Esophagus squamous epithelium (tissue), 5 donors: Measurements from ENCODE around the gene LRG1. TPM values are rescaled to one million over a fixed set of nuclear protein-coding genes. Genes with fewer than 3 reads are reported as not detected.

Experiments
- DNase-seq: peaks from one replicate; lab custom pipeline; 2025; lab: John Stamatoyannopoulos, UW
- H3K27ac ChIP-seq, 4 donors: fragments of 200-600 bp; sonication (generic); one replicate each; pipeline ENCODE4 v1.5.1; 2016 to 2019; ENCODE audit warnings: mild to moderate bottlenecking in 1 of 4
- H3K27me3 ChIP-seq, 4 donors: fragments of 200-600 bp; sonication (generic); 1 replicate in 3 of 4; 2 replicates in 1 of 4; pipeline versions ENCODE4 v1.5.1 to v1.6.0; 2017 to 2021; ENCODE audit warnings: antibody characterized with exemption in 1 of 4
- H3K36me3 ChIP-seq, 3 donors: fragments of 200-600 bp; sonication (generic); one replicate each; pipeline ENCODE4 v1.5.1; 2016 to 2019
- H3K4me1 ChIP-seq, 3 donors: fragments of 200-600 bp; sonication (generic); one replicate each; pipeline ENCODE4 v1.5.1; 2017 to 2019
- H3K4me3 ChIP-seq, 4 donors: fragments of 200-600 bp; sonication (generic); 1 replicate in 3 of 4; 2 replicates in 1 of 4; pipeline ENCODE4 v1.5.1; 2016 to 2019; ENCODE audit warnings: mild to moderate bottlenecking in 2 of 4, moderate library complexity in 1 of 4
- H3K9me3 ChIP-seq, 3 donors: fragments of 200-600 bp; sonication (generic); one replicate each; pipeline ENCODE4 v1.5.1; 2016 to 2019
- CTCF ChIP-seq, 6 experiments: fragments of 450-650 bp in 4 of 6; fragments of 200-600 bp in 2 of 6; sonication (generic) in 2 of 6; IDR thresholded peaks; one replicate each; pipeline ENCODE4 v1.5.1; 2016 to 2019; ENCODE audit warnings: antibody characterized with exemption in 6 of 6, mild to moderate bottlenecking in 4 of 6, moderate library complexity in 4 of 6
- POLR2A ChIP-seq, 4 donors: fragments of 450-650 bp; IDR thresholded peaks; one replicate each; pipeline ENCODE4 v1.6.1; 2017; ENCODE audit warnings: antibody characterized with exemption in 4 of 4, mild to moderate bottlenecking in 4 of 4, moderate library complexity in 3 of 4
- WGBS, 2 donors: methylation state at CpG; one replicate each; pipeline ENCODE4 v1.1.5; 2018; 5-methylcytosine and 5-hydroxymethylcytosine counted together
- intact Hi-C: fragments of 100-400 bp; cut with DNase I; formaldehyde crosslinking; loops from one replicate; pipeline ENCODE4 v1.15.0; 2022
- total RNA-seq, 4 donors: library from RNA; depleted of rRNA; stranded (reverse); fragments of >200 nt; gene quantifications; one replicate each; pipeline ENCODE4 v1.1.0, GENCODE V29; 2016
- donor health status: DM: yes; HTN: yes; CAD: no.

Gene LRG1
- total RNA-seq, 4 donors from 2014 or later = 3.8 to 53.0 (median 21.1) TPM

DNA sequence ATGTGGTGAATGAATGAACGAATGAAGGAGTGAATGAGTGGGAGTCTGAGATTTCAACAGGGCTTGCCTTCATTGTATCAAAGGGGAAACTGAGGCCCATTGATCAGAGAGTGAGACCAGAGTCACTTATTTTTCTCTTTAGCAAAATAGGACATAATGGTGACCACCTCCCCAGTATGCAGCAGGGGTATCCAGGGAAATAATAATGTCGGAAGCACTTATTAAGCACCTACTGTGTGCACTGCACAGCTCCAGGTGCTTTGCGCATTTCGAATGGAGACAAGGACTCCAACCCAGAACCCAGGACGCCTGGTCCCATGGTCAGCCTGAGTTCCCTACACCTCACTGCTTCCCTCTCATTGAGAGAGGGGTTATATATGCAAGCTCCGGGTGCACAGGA, 46.4 kb upstream of the LRG1 start:
- Histone ChIP-seq H3K27me3 (peaks cover 0 to 77% (median 17%) of the 10 kb centered on the region in 4 donors), H3K36me3 (no peaks in the 10 kb centered on the region), H3K27ac (no peak overlapping the region), H3K9me3 (no peaks in the 10 kb centered on the region), H3K4me1 (peaks cover 9 to 22% (median 13%) of the 10 kb centered on the region in 3 donors), H3K4me3 (no peak overlapping the region)
- 76% methylated on average over 4 to 5 of the region's 6 CpGs for WGBS, 2 donors
- intact Hi-C loops = no loop called here
- TF ChIP-seq CTCF (IDR thresholded peaks at IDR 0.05) (no peak), POLR2A (IDR thresholded peaks at IDR 0.05) (no peak)
- DNase-seq = no peak

DNA sequence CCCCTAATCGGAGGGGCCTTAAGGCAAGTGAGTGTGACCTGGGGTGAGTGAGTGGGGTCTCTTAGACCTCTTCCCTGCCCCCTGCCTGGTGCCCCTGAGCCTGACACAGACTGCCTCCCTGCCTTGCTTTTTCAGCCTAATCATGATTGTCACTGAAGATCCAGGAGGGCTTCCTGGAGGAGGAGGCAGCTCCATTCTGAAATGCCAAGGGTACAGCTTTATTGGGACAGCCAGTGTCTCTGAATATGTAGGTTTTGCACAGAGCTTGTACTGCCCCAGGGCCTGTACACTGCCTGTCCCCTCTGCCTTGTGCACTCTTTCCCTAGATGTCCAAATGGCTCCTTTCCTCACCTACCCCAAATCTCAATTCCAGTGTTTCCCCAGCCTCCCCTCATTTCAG, 45.7 kb upstream of the LRG1 start:
- peaks cover under 1 to 77% (median 20%) of the 10 kb centered on the region in 4 donors for H3K27me3 ChIP-seq
- TF ChIP-seq CTCF (IDR thresholded peaks at IDR 0.05) = no peak
- TF ChIP-seq POLR2A (IDR thresholded peaks at IDR 0.05) = no peak
- intact Hi-C loops = no loop called here
- no peak overlapping the region for H3K27ac ChIP-seq
- H3K4me3 ChIP-seq = no peak overlapping the region
- no peaks in the 10 kb centered on the region for H3K36me3 ChIP-seq
- WGBS, 2 donors = 71 to 100% methylated on average over 1 of the region's 1 CpG
- no peaks in the 10 kb centered on the region for H3K9me3 ChIP-seq
- DNase-seq = no peak
- H3K4me1 ChIP-seq = peaks cover 9 to 29% (median 17%) of the 10 kb centered on the region in 3 donors

GRCh38 chr19:4584670-4585460, 45.0 kb upstream of the LRG1 start:
- H3K9me3 ChIP-seq = no peaks in the 10 kb centered on the region
- no peak overlapping the region for H3K27ac ChIP-seq
- intact Hi-C loops = no loop called here
- no peak for DNase-seq
- 18 to 34% methylated on average over 7 to 10 of the region's 45 CpGs for WGBS, 2 donors
- H3K4me3 ChIP-seq = peak overlapping the region; percentile 12 to 62 (median 42)
- no peaks in the 10 kb centered on the region for H3K36me3 ChIP-seq
- peaks cover 9 to 33% (median 18%) of the 10 kb centered on the region in 3 donors for H3K4me1 ChIP-seq
- no peak for TF ChIP-seq CTCF (IDR thresholded peaks at IDR 0.05)
- no peak for TF ChIP-seq POLR2A (IDR thresholded peaks at IDR 0.05)
- H3K27me3 ChIP-seq = peaks cover 7 to 77% (median 25%) of the 10 kb centered on the region in 4 donors

DNA sequence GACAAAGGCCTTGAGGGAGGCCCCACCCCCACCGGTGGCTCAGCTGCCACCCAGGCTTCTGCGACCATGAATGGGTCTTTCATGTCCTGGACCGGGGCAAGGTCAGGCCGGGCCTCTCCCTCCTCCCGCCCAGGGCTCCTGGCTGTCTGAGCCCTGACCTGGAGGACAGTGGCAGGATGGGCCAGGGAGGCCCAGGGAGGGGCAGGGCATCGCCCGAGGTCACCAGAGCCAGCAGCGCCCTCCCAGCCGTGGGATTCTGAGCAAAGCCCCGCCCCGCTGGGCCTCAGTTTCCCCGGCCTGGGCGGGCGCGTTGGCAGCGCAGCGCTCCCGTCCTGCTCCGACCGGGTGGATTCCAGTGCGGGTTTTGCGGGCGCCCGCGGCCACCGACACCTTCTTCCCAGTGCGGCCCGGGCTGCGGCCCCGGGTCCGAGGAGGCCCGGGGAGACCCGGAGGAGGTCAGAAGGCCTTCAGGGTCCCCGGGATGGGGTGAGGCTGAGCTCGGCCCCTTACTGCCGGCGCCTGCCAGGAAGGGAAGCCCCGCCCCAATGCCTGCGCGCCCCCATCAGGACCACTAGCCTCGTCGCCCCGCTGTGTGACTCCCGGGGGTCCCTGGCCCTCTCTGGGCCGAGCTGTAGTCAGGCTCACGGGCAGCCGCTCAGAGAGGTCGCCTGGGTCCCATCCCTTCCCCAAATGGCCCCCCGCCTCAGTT, 44.3 kb upstream of the LRG1 start:
- no peak for DNase-seq
- peak overlapping the region; percentile 12 to 62 (median 42) for H3K4me3 ChIP-seq
- 0 to 4% methylated on average over 2 to 11 of the region's 49 CpGs for WGBS, 2 donors
- no peaks in the 10 kb centered on the region for H3K9me3 ChIP-seq
- H3K27me3 ChIP-seq = peaks cover 11 to 80% (median 25%) of the 10 kb centered on the region in 4 donors
- H3K27ac ChIP-seq = no peak overlapping the region
- intact Hi-C loops = no loop called here
- H3K4me1 ChIP-seq = peaks cover 9 to 33% (median 18%) of the 10 kb centered on the region in 3 donors
- no peak for TF ChIP-seq POLR2A (IDR thresholded peaks at IDR 0.05)
- TF ChIP-seq CTCF (IDR thresholded peaks at IDR 0.05) = no peak
- H3K36me3 ChIP-seq = no peaks in the 10 kb centered on the region
